ENCODE data around the gene SORCS2.

SORCS2 gene

DNA sequence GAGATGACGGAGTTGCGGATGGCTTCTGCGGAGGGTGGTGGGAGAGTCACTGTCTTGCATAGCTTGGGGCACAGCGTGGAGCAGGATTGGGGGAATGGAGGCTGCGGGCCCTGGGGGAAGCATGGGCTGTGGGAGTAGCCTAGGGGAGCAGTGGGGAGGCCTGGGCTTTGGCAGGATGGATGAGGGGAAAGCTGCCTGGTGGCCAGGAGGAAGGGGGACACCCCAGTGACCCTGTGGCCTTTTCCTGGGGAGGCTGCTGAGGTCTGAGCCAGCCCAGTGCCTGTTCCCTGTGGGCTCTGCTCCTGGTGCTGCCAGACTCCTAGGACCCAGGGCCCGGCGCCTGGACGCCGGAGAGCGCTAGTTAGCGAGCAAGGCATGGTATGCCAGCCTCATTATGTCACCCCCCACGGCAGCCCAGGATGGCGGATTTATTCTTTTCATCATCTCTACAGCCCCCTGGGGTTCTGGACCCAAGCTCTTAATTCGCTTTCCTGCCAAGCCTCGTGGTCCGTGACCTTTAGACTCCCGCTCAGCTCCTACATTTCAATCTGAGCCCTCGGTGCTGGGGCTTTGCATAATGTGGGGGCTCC is 39.8 kb downstream of the SORCS2 start:
- CTCF ChIA-PET: no interaction called here
- H3K36me3 ChIP-seq (ENCODE audit: control insufficient read depth in 4 of 4, insufficient read depth in 4 of 4, low read length in 3 of 4): no peaks in the 10 kb centered on the region

DNA sequence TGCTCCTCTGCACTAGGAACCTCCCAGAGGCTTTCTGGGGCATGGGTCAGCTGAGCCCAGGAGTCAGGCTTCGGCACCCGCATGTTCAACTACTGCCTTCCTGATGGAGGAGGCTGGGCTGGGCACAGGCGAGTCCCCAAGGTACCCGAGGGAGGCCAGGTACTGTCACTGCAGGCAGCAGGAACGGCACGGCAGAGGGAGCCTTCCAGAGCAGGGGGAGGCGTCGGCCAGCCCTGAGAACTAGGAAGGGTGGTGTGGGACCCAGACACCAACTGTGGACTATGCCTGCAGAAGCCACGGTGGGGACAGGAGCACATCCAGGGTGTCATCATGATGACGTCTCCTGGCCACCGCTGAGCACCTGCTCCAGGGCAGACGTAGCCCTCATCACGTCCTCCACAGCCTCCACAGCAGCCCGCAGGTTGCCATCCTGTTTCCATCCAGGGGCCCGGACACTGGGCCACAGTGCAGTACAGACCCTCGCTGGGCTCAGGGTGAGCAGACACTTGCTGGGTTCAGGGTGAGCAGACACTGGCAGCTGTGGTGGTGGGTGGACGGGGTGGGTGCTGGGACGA is 40.8 kb downstream of the SORCS2 start:
- Histone ChIP-seq H3K36me3 (ENCODE audit: control insufficient read depth in 4 of 4, insufficient read depth in 4 of 4, low read length in 3 of 4) (no peaks in the 10 kb centered on the region), H3K27ac (ENCODE audit: insufficient read depth in 1 of 2, low read depth in 1 of 2, low read length in 2 of 2, poor library complexity in 1 of 2, severe bottlenecking in 2 of 2) (no peak overlapping the region), H3K9me3 (ENCODE audit: control extremely low read depth in 1 of 5, control insufficient read depth in 4 of 5, insufficient read depth in 2 of 5, low read depth in 1 of 5, low read length in 4 of 5) (peaks cover 0 to 4% (median 0%) of the 10 kb centered on the region in 5 experiments), H3K4me1 (ENCODE audit: control extremely low read depth in 1 of 4, control insufficient read depth in 4 of 4, insufficient read depth in 4 of 4, low read length in 3 of 4) (no peaks in the 10 kb centered on the region), H3K4me3 (ENCODE audit: control insufficient read depth in 1 of 7, extremely low read depth in 1 of 7, insufficient read depth in 4 of 7, low read depth in 2 of 7, low read length in 6 of 7) (no peak overlapping the region), H3K27me3 (replicated peaks in 2 of 5; ENCODE audit: control insufficient read depth in 4 of 5, insufficient read depth in 5 of 5, low read length in 4 of 5) (peaks cover 0 to 36% (median 2%) of the 10 kb centered on the region in 5 experiments)
- DNase-seq: no peak
- CTCF ChIA-PET: no interaction called here
- POLR2A ChIA-PET: interaction anchor here (0.6 kb wide), 1 partner anchor 121 kb away, joined by 4 read pairs; no protein-coding TSS in a partner anchor
- WGBS (ENCODE audit: insufficient coverage): 79% methylated on average over 18 of the region's 18 CpGs

More for the DNA sequence above, 39.8 kb downstream of the SORCS2 start:
- Histone ChIP-seq H3K9me3 (ENCODE audit: control extremely low read depth in 1 of 5, control insufficient read depth in 4 of 5, insufficient read depth in 2 of 5, low read depth in 1 of 5, low read length in 4 of 5) (peaks cover 0 to 4% (median 0%) of the 10 kb centered on the region in 5 experiments), H3K27ac (ENCODE audit: insufficient read depth in 1 of 2, low read depth in 1 of 2, low read length in 2 of 2, poor library complexity in 1 of 2, severe bottlenecking in 2 of 2) (no peak overlapping the region), H3K4me1 (ENCODE audit: control extremely low read depth in 1 of 4, control insufficient read depth in 4 of 4, insufficient read depth in 4 of 4, low read length in 3 of 4) (peaks cover 0 to 2% (median under 1%) of the 10 kb centered on the region in 4 experiments), H3K4me3 (ENCODE audit: control insufficient read depth in 1 of 7, extremely low read depth in 1 of 7, insufficient read depth in 4 of 7, low read depth in 2 of 7, low read length in 6 of 7) (no peak overlapping the region), H3K27me3 (replicated peaks in 2 of 5; ENCODE audit: control insufficient read depth in 4 of 5, insufficient read depth in 5 of 5, low read length in 4 of 5) (peaks cover 0 to 42% (median 2%) of the 10 kb centered on the region in 5 experiments)
- DNase-seq: no peak
- WGBS (ENCODE audit: insufficient coverage): 90% methylated on average over 17 of the region's 18 CpGs
- POLR2A ChIA-PET: no interaction called here

DNA sequence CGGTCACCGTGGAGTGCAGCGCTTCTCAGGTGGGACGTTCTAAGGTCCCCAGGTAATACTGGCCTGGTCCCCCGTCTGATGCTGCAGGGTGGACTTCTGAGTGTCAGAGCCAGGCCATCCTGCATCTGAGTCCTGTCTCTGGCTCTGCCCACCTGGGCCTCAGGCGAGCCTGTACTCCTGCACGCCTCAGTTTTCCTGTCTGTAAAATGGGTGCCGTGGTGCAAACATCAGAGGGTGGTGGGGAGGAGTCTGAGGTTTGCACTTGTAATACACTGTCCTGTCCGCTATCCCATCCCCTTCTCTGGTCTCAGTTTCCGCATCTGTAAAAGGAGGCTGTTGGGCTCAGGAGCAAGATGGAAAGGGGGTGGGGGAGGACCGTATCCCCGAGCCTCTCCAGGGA is 41.3 kb downstream of the SORCS2 start:
- ChIA-PET POLR2A (no interaction called here), CTCF (no interaction called here)
- no peak for DNase-seq
- H3K27ac ChIP-seq (ENCODE audit: insufficient read depth in 1 of 2, low read depth in 1 of 2, low read length in 2 of 2, poor library complexity in 1 of 2, severe bottlenecking in 2 of 2): no peak overlapping the region
- no peak overlapping the region for H3K4me3 ChIP-seq (ENCODE audit: control insufficient read depth in 1 of 7, extremely low read depth in 1 of 7, insufficient read depth in 4 of 7, low read depth in 2 of 7, low read length in 6 of 7)
- no peaks in the 10 kb centered on the region for H3K36me3 ChIP-seq (ENCODE audit: control insufficient read depth in 4 of 4, insufficient read depth in 4 of 4, low read length in 3 of 4)
- no peaks in the 10 kb centered on the region for H3K4me1 ChIP-seq (ENCODE audit: control extremely low read depth in 1 of 4, control insufficient read depth in 4 of 4, insufficient read depth in 4 of 4, low read length in 3 of 4)
- peaks cover 0 to 36% (median 2%) of the 10 kb centered on the region in 5 experiments for H3K27me3 ChIP-seq (replicated peaks in 2 of 5; ENCODE audit: control insufficient read depth in 4 of 5, insufficient read depth in 5 of 5, low read length in 4 of 5)
- peaks cover 1 to 4% (median 4%) of the 10 kb centered on the region in 5 experiments for H3K9me3 ChIP-seq (ENCODE audit: control extremely low read depth in 1 of 5, control insufficient read depth in 4 of 5, insufficient read depth in 2 of 5, low read depth in 1 of 5, low read length in 4 of 5)
- 96% methylated on average over 11 of the region's 12 CpGs for WGBS (ENCODE audit: insufficient coverage)

DNA sequence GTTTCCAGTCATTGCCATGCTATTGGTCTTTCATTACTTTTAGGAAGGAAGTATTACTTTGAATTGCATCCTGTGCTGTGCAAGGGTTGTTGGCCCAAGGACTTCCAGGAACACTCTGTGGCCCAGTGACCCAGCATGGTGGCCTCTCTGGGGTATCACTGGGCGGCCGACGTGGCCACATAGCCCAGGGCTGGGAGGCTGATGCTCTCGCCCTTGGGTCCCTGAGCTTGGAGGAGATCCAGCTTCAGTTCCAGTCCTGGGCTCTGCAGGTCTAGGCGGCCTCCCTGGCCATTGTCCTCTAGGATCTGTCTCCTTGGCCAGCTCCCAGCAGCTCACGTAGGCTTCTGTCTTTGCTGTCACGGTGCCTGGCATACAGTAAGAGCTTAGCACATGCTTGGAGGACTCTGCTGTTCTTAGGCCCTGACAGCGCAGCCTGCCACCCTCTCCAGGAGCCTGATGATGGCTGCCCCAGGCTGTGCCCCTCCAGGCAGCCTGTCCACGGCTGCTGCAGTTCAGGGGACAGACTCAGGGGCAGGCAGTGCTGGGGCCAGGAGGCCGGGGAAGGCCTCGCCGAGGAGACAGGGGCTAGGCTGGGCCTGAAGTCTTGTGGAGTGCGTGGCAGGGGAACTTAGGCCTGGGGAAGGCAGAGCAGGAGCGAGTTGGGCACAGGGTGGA is 42.2 kb downstream of the SORCS2 start:
- 68% methylated on average over 11 of the region's 14 CpGs for WGBS (ENCODE audit: insufficient coverage)
- Histone ChIP-seq H3K4me1 (ENCODE audit: control extremely low read depth in 1 of 4, control insufficient read depth in 4 of 4, insufficient read depth in 4 of 4, low read length in 3 of 4) (no peaks in the 10 kb centered on the region), H3K36me3 (ENCODE audit: control insufficient read depth in 4 of 4, insufficient read depth in 4 of 4, low read length in 3 of 4) (no peaks in the 10 kb centered on the region), H3K27ac (ENCODE audit: insufficient read depth in 1 of 2, low read depth in 1 of 2, low read length in 2 of 2, poor library complexity in 1 of 2, severe bottlenecking in 2 of 2) (no peak overlapping the region), H3K27me3 (replicated peaks in 2 of 5; ENCODE audit: control insufficient read depth in 4 of 5, insufficient read depth in 5 of 5, low read length in 4 of 5) (peaks cover 0 to 43% (median 5%) of the 10 kb centered on the region in 5 experiments), H3K9me3 (ENCODE audit: control extremely low read depth in 1 of 5, control insufficient read depth in 4 of 5, insufficient read depth in 2 of 5, low read depth in 1 of 5, low read length in 4 of 5) (peaks cover 1 to 8% (median 4%) of the 10 kb centered on the region in 5 experiments), H3K4me3 (ENCODE audit: control insufficient read depth in 1 of 7, extremely low read depth in 1 of 7, insufficient read depth in 4 of 7, low read depth in 2 of 7, low read length in 6 of 7) (no peak overlapping the region)
- ChIA-PET POLR2A (no interaction called here), CTCF (no interaction called here)
- DNase-seq: no peak

DNA sequence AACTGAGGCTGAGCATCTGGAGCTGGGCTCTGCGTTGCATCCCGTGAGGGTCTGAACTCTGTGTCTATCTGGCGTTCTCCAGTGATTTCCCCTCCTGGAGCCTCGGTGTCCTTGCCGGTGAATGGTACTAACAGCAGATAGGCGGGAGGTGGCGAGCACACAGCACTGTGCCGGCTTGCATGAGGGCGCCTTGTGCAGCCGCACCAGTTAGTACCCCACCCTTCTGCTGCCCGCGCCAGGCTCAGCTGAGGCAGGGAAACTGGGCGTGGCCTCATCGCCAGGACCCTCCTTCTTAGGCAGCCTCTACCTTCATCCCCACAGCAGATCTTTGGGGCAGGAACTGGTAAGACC is 42.7 kb downstream of the SORCS2 start:
- no peak for DNase-seq
- ChIA-PET POLR2A (no interaction called here), CTCF (no interaction called here)
- Histone ChIP-seq H3K27me3 (replicated peaks in 2 of 5; ENCODE audit: control insufficient read depth in 4 of 5, insufficient read depth in 5 of 5, low read length in 4 of 5) (peaks cover 0 to 48% (median 5%) of the 10 kb centered on the region in 5 experiments), H3K36me3 (ENCODE audit: control insufficient read depth in 4 of 4, insufficient read depth in 4 of 4, low read length in 3 of 4) (no peaks in the 10 kb centered on the region), H3K27ac (ENCODE audit: insufficient read depth in 1 of 2, low read depth in 1 of 2, low read length in 2 of 2, poor library complexity in 1 of 2, severe bottlenecking in 2 of 2) (no peak overlapping the region), H3K4me1 (ENCODE audit: control extremely low read depth in 1 of 4, control insufficient read depth in 4 of 4, insufficient read depth in 4 of 4, low read length in 3 of 4) (no peaks in the 10 kb centered on the region), H3K4me3 (ENCODE audit: control insufficient read depth in 1 of 7, extremely low read depth in 1 of 7, insufficient read depth in 4 of 7, low read depth in 2 of 7, low read length in 6 of 7) (no peak overlapping the region), H3K9me3 (ENCODE audit: control extremely low read depth in 1 of 5, control insufficient read depth in 4 of 5, insufficient read depth in 2 of 5, low read depth in 1 of 5, low read length in 4 of 5) (peaks cover 1 to 8% (median 4%) of the 10 kb centered on the region in 5 experiments)
- WGBS (ENCODE audit: insufficient coverage): 87% methylated on average over 14 of the region's 14 CpGs

DNA sequence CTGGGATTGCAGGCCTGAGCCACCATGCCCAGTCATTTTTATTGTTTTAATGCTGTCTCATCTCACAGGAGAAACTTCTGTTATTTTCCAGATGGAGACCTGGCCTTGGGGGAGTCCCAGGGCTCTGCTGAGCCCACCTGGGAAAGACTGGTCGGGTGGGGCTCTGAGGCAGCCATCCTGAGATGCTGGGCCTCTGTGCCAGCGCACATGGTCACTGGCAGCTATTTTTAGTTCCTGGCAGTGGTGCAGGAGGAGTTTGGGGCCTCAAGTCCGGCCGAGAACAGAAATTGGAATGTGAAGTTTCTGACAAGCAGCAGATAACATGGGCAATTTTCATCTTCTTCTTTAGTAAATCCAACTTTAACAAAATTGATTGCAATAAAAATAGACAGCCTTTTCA is 44.5 kb downstream of the SORCS2 start:
- Histone ChIP-seq H3K36me3 (ENCODE audit: control insufficient read depth in 4 of 4, insufficient read depth in 4 of 4, low read length in 3 of 4) (no peaks in the 10 kb centered on the region), H3K27ac (ENCODE audit: insufficient read depth in 1 of 2, low read depth in 1 of 2, low read length in 2 of 2, poor library complexity in 1 of 2, severe bottlenecking in 2 of 2) (no peak overlapping the region), H3K4me1 (ENCODE audit: control extremely low read depth in 1 of 4, control insufficient read depth in 4 of 4, insufficient read depth in 4 of 4, low read length in 3 of 4) (no peaks in the 10 kb centered on the region), H3K9me3 (ENCODE audit: control extremely low read depth in 1 of 5, control insufficient read depth in 4 of 5, insufficient read depth in 2 of 5, low read depth in 1 of 5, low read length in 4 of 5) (peaks cover 0 to 8% (median 2%) of the 10 kb centered on the region in 5 experiments), H3K27me3 (replicated peaks in 2 of 5; ENCODE audit: control insufficient read depth in 4 of 5, insufficient read depth in 5 of 5, low read length in 4 of 5) (peaks cover 0 to 58% (median 5%) of the 10 kb centered on the region in 5 experiments), H3K4me3 (ENCODE audit: control insufficient read depth in 1 of 7, extremely low read depth in 1 of 7, insufficient read depth in 4 of 7, low read depth in 2 of 7, low read length in 6 of 7) (no peak overlapping the region)
- WGBS (ENCODE audit: insufficient coverage): 84% methylated on average over 3 of the region's 4 CpGs
- DNase-seq: no peak
- ChIA-PET CTCF (no interaction called here), POLR2A (no interaction called here)

DNA sequence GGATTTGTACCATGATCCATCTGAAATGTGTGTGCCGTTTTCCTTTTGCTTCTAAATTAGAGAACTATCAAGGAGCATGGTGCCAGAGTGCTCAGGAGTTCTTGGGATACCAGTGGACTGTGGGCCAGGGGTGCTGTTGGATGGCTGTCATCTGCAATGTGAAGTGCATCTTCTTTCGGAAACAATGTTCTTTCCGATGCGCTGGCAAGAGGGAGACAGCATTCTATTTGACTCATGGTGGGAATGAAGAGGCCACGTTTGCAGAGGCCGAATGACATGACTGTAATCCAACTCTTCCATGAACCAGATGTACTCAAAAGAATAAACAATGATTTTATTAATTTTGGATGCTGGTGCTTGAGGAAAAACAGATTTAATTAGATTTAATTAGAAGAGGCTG is 45.5 kb downstream of the SORCS2 start:
- ChIA-PET POLR2A (no interaction called here), CTCF (no interaction called here)
- no peaks in the 10 kb centered on the region for H3K36me3 ChIP-seq (ENCODE audit: control insufficient read depth in 4 of 4, insufficient read depth in 4 of 4, low read length in 3 of 4)
- no peaks in the 10 kb centered on the region for H3K4me1 ChIP-seq (ENCODE audit: control extremely low read depth in 1 of 4, control insufficient read depth in 4 of 4, insufficient read depth in 4 of 4, low read length in 3 of 4)
- no peak for DNase-seq
- H3K9me3 ChIP-seq (ENCODE audit: control extremely low read depth in 1 of 5, control insufficient read depth in 4 of 5, insufficient read depth in 2 of 5, low read depth in 1 of 5, low read length in 4 of 5): peaks cover 0 to 8% (median 2%) of the 10 kb centered on the region in 5 experiments
- 100% methylated on average over 2 of the region's 6 CpGs for WGBS (ENCODE audit: insufficient coverage)
- no peak overlapping the region for H3K27ac ChIP-seq (ENCODE audit: insufficient read depth in 1 of 2, low read depth in 1 of 2, low read length in 2 of 2, poor library complexity in 1 of 2, severe bottlenecking in 2 of 2)
- H3K27me3 ChIP-seq (replicated peaks in 2 of 5; ENCODE audit: control insufficient read depth in 4 of 5, insufficient read depth in 5 of 5, low read length in 4 of 5): peaks cover 0 to 52% (median 5%) of the 10 kb centered on the region in 5 experiments
- H3K4me3 ChIP-seq (ENCODE audit: control insufficient read depth in 1 of 7, extremely low read depth in 1 of 7, insufficient read depth in 4 of 7, low read depth in 2 of 7, low read length in 6 of 7): no peak overlapping the region

All from common myeloid progenitor, CD34-positive (primary cell).